Measurements from ENCODE around the gene PRKCZ. TPM values are rescaled to one million over a fixed set of nuclear protein-coding genes. Genes with fewer than 3 reads are reported as not detected.

Gene PRKCZ
- polyA plus RNA-seq, 3 donors from 2014 or later, result 7.5 to 14.0 (median 9.4) TPM

GRCh38 chr1:2199042-2199810 lies 149.0 kb downstream of the PRKCZ start:
- Mint-ChIP-seq H3K9me3 (no peaks in the 10 kb centered on the region), H3K27ac (peak overlapping the region; percentile 94 to 98 (median 95)), H3K4me1 (peaks cover 15 to 28% of the 10 kb centered on the region in 2 donors), H3K4me3 (peak overlapping the region; percentile 84 to 91 (median 90)), H3K27me3 (ENCODE audit: low read depth in 3 of 3) (peaks cover 0 to 6% (median 0%) of the 10 kb centered on the region in 3 donors), H3K36me3 (no peaks in the 10 kb centered on the region)
- peak; percentile 88 to 89 (median 88) for DNase-seq

DNA sequence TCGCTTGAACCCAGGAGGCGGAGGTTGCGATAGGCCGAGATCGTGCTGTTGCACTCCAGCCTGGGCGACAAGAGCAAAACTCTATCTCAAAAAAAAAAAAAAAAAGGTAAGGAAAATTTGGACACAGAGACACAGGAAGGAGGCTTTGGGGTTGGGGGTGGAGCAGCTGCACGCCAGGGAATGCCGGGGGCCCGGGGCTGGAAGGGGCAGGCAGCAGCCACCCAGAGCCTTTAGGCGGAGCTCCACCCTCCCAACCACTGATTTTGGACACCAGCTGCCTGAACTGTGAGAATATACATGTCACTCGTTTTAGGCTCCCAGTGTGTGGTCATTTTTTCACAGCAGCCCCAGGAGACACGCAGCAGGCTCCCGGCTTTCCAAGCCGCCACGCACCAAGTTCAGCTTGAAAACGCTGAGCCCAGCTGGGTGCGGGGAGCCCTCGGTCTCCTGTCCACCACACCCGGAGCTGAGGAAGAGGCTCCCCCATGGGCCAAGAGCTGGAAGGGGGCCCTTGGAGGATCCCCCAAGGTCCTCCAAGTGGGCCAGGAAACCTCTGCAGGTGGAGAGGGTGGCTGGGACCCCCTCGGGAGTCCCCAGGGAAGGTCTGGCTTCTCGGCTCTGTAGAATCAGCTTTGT lies 150.2 kb downstream of the PRKCZ start:
- H3K27ac Mint-ChIP-seq, result peak overlapping the region in 4 of 6 donors; percentile 94 to 97 (median 95)
- no peaks in the 10 kb centered on the region for H3K36me3 Mint-ChIP-seq
- no peak for DNase-seq
- peaks cover 15 to 29% of the 10 kb centered on the region in 2 donors for H3K4me1 Mint-ChIP-seq
- H3K4me3 Mint-ChIP-seq, result peak overlapping the region in 2 of 5 donors; percentile 84 to 90
- H3K9me3 Mint-ChIP-seq, result no peaks in the 10 kb centered on the region
- H3K27me3 Mint-ChIP-seq (ENCODE audit: low read depth in 3 of 3), result peaks cover 0 to 2% (median 0%) of the 10 kb centered on the region in 3 donors

GRCh38 chr1:2201062-2201461 lies 150.9 kb downstream of the PRKCZ start:
- H3K9me3 Mint-ChIP-seq, result no peaks in the 10 kb centered on the region
- H3K4me3 Mint-ChIP-seq, result peak overlapping the region in 1 of 5 donors; percentile 15
- no peak for DNase-seq
- peaks cover 15 to 31% of the 10 kb centered on the region in 2 donors for H3K4me1 Mint-ChIP-seq
- H3K27ac Mint-ChIP-seq, result no peak overlapping the region
- H3K36me3 Mint-ChIP-seq, result no peaks in the 10 kb centered on the region
- peaks cover 0 to 2% (median 2%) of the 10 kb centered on the region in 3 donors for H3K27me3 Mint-ChIP-seq (ENCODE audit: low read depth in 3 of 3)

GRCh38 chr1:2202008-2202575 lies 151.9 kb downstream of the PRKCZ start:
- peaks cover 15 to 31% of the 10 kb centered on the region in 2 donors for H3K4me1 Mint-ChIP-seq
- no peaks in the 10 kb centered on the region for H3K9me3 Mint-ChIP-seq

DNA sequence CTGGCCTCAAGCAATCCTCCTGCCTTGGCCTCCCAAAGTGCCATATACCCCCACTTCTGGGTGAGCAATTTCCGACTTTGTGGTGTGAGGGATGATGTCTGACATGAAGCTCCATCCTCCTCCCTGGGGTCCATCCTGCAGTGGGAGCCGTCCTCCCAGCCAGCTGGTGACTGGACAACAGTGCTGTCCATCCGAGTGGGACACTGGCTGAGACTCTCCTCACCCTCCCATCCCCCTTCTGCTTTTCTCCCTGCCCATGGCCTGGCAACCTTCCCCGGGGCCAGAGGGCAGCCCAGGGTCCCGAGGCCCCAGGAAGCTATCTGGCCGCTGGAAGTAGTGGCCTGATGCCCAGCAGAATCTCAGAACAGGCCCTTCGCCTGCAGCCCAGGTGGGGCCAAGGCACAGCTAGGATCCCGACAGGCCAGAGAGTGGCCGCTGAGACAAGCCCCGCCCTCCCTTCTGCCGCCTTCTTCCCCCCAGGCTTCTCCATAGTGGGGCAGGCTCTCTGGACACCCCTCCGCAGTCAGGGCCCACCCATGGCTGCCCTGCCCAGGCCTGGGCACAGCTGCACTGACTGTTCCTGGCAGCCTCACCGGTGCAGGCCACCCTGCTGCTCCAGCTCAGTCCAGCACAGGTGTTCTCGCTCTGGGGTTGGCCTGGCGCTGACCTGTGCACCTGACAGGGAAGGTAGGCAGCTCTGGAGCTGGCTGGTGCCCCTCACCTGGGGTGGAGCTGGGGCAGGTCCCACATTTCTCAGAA lies 152.8 kb downstream of the PRKCZ start:
- Mint-ChIP-seq H3K27me3 (ENCODE audit: low read depth in 3 of 3) (peaks cover 2% of the 10 kb centered on the region in 3 donors), H3K4me1 (peaks cover 15 to 29% of the 10 kb centered on the region in 2 donors), H3K27ac (peak overlapping the region in 5 of 6 donors; percentile 16 to 71 (median 39)), H3K9me3 (no peaks in the 10 kb centered on the region), H3K4me3 (peak overlapping the region in 1 of 5 donors; percentile 7), H3K36me3 (no peaks in the 10 kb centered on the region)
- DNase-seq, result no peak

More at GRCh38 chr1:2202008-2202575, 151.9 kb downstream of the PRKCZ start:
- no peaks in the 10 kb centered on the region for H3K36me3 Mint-ChIP-seq
- peaks cover 2% of the 10 kb centered on the region in 3 donors for H3K27me3 Mint-ChIP-seq (ENCODE audit: low read depth in 3 of 3)
- no peak overlapping the region for H3K4me3 Mint-ChIP-seq
- DNase-seq, result no peak
- peak overlapping the region in 4 of 6 donors; percentile 10 to 53 (median 41) for H3K27ac Mint-ChIP-seq

DNA sequence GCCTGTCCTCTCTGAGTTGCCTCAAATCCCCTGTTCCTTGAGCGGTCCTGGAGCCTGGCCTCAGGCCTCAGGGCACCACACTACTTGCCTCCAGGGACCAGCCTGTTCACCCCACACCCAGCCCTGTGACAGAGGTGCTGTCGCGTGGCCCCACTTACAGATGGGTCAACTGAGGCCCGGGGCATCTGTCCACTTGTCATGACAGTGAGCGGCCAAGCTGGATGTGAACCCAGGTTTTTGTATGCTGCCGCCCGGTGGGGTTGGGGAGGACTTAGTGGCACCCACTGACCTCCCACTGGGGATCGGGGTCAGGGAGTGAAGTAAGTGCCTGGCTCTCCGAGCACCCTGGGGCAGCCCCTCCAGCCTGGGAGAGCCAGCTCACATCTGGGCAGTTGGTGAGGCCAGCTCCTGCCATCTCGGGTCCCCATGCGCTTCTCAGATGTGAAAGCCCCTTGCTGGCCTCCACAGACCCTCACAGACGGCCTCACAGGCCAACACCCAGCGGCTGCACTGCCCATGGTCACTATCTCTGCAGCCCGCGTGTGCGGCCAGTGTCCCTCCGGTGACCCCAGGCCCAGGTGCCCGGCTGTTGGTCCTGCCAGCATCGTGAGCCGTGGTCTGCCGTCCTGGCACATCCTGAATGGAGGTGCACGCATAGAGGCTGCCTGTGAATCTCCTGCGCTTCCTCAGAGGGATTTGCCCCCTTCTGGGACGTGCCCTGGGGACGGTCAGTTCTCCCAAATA lies 153.6 kb downstream of the PRKCZ start:
- Mint-ChIP-seq H3K27ac (peak overlapping the region in 4 of 6 donors; percentile 40 to 76 (median 58)), H3K4me3 (peak overlapping the region in 2 of 5 donors; percentile 29 to 41), H3K4me1 (peaks cover 13 to 22% of the 10 kb centered on the region in 2 donors), H3K27me3 (ENCODE audit: low read depth in 3 of 3) (peaks cover 2% of the 10 kb centered on the region in 3 donors), H3K9me3 (no peaks in the 10 kb centered on the region), H3K36me3 (no peaks in the 10 kb centered on the region)
- no peak for DNase-seq

- Mint-ChIP-seq H3K4me1 (peaks cover 5 to 14% of the 10 kb centered on the region in 2 donors), H3K27ac (peak overlapping the region in 4 of 6 donors; percentile 76 to 82 (median 80)), H3K27me3 (ENCODE audit: low read depth in 3 of 3) (peaks cover 2% of the 10 kb centered on the region in 3 donors), H3K9me3 (no peaks in the 10 kb centered on the region), H3K36me3 (no peaks in the 10 kb centered on the region), H3K4me3 (peak overlapping the region; percentile 57 to 73 (median 66))
- peak in 1 of 3 donors; percentile 69 for DNase-seq
These were observed 154.4 kb downstream of the PRKCZ start for GRCh38 chr1:2204415-2205190.

GRCh38 chr1:2205191-2205952 lies 155.2 kb downstream of the PRKCZ start:
- H3K27ac Mint-ChIP-seq, result peak overlapping the region; percentile 23 to 85 (median 77)

DNA sequence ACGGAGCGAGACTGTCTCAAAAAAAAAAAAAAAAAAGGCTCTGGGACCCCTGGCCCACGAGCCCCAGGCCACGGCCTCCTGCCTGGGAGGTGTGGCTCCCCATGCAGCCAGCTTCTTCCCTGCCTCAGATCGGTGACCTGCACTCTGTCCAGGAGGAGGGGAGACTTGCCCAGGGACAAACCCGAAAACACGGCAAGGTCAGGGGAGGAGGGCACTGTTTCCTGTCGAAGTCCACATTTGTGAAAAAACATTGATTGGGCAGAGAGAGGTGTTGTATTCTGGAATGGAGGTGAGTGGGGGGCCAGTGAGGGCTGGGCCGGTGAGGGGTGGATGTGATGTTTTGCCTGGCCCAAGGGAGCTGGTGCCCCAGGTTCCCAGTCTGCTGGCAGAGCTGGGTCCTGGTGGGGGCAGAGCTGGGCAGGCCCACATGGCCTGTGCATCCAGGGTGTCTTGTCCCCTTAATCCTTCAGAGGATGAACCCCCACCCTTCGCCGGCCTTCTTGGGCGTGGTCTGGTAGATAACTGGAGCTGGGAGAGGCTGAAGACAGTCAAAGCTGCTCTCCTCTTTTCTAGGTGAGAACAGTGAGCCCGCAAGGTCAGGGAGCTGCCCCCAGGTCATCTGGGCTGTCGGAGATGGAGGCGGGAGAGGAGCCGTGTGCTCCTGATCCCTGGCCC lies 156.7 kb downstream of the PRKCZ start:
- Mint-ChIP-seq H3K4me1 (peaks cover 0 to 7% of the 10 kb centered on the region in 2 donors), H3K27me3 (ENCODE audit: low read depth in 3 of 3) (peaks cover 2% of the 10 kb centered on the region in 3 donors), H3K9me3 (no peaks in the 10 kb centered on the region), H3K4me3 (peak overlapping the region in 1 of 5 donors; percentile 42), H3K27ac (no peak overlapping the region), H3K36me3 (no peaks in the 10 kb centered on the region)
- DNase-seq, result no peak

More at GRCh38 chr1:2205191-2205952, 155.2 kb downstream of the PRKCZ start:
- peaks cover 2% of the 10 kb centered on the region in 3 donors for H3K27me3 Mint-ChIP-seq (ENCODE audit: low read depth in 3 of 3)
- H3K9me3 Mint-ChIP-seq, result no peaks in the 10 kb centered on the region
- peaks cover 0 to 7% of the 10 kb centered on the region in 2 donors for H3K4me1 Mint-ChIP-seq
- H3K36me3 Mint-ChIP-seq, result no peaks in the 10 kb centered on the region
- peak overlapping the region; percentile 57 to 73 (median 69) for H3K4me3 Mint-ChIP-seq
- DNase-seq, result peak; percentile 90 to 94 (median 92)

GRCh38 chr1:2208309-2209239 lies 158.4 kb downstream of the PRKCZ start:
- H3K27ac Mint-ChIP-seq, result peak overlapping the region in 1 of 6 donors; percentile 58
- H3K36me3 Mint-ChIP-seq, result no peaks in the 10 kb centered on the region
- DNase-seq, result no peak
- H3K4me3 Mint-ChIP-seq, result peak overlapping the region in 1 of 5 donors; percentile 27
- H3K27me3 Mint-ChIP-seq (ENCODE audit: low read depth in 3 of 3), result peaks cover 2 to 5% (median 2%) of the 10 kb centered on the region in 3 donors
- peaks cover 0 to 6% of the 10 kb centered on the region in 2 donors for H3K4me1 Mint-ChIP-seq
- H3K9me3 Mint-ChIP-seq, result no peaks in the 10 kb centered on the region

Data from immature natural killer cell (primary cell).